ENCODE data around the gene GABRG3. TPM values are rescaled to one million over a fixed set of nuclear protein-coding genes. Genes with fewer than 3 reads are reported as not detected.

The GABRG3 gene
- total RNA-seq, 3 donors from 2014 or later (not counting 1 experiment from before 2014, with no cell fraction given), result not detected

DNA sequence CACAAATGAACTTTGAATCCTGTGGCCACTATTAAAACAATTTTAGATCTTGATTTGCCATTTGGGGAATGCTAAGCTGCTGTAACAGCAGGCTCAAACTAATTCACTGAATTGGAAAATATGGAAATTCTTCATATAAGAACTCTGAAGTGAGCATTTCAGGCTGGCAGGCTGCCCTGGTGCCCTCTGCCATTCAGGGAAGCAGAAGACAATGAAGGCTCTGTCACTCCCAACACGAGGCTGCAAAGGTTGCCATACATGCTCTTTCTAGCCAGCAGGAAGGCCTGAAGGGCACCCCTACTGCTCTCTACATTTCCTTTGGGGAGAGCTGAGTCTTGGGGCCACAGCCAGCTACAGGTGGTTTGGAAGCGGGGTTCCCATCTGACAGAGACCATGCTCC, 88.0 kb downstream of the GABRG3 start:
- Histone ChIP-seq H3K36me3 (ENCODE audit: control insufficient read depth, insufficient read depth, low read length) (no peaks in the 10 kb centered on the region), H3K4me1 (ENCODE audit: control insufficient read depth, insufficient read depth, low read length) (no peaks in the 10 kb centered on the region), H3K27me3 (ENCODE audit: control insufficient read depth, insufficient read depth, low read length) (no peaks in the 10 kb centered on the region), H3K4me3 (ENCODE audit: low read length) (no peak overlapping the region), H3K27ac (ENCODE audit: low read length) (no peak overlapping the region), H3K9me3 (ENCODE audit: control insufficient read depth, insufficient read depth, low read length) (no peaks in the 10 kb centered on the region)
- intact Hi-C loops (cut with micrococcal nuclease), result no loop called here
- Mint-ChIP-seq H3K4me1 (no peaks in the 10 kb centered on the region), H3K9me3 (peaks cover 2 to 4% of the 10 kb centered on the region in 2 donors), H3K27ac (no peak overlapping the region), H3K36me3 (no peaks in the 10 kb centered on the region), H3K27me3 (ENCODE audit: low read depth in 2 of 2) (no peaks in the 10 kb centered on the region), H3K4me3 (no peak overlapping the region)
- DNase-seq (no peak), ATAC-seq (no peak)
- 72% methylated on average over 2 of the region's 2 CpGs for WGBS (ENCODE audit: insufficient coverage)
- TF ChIP-seq, protein P1, sequence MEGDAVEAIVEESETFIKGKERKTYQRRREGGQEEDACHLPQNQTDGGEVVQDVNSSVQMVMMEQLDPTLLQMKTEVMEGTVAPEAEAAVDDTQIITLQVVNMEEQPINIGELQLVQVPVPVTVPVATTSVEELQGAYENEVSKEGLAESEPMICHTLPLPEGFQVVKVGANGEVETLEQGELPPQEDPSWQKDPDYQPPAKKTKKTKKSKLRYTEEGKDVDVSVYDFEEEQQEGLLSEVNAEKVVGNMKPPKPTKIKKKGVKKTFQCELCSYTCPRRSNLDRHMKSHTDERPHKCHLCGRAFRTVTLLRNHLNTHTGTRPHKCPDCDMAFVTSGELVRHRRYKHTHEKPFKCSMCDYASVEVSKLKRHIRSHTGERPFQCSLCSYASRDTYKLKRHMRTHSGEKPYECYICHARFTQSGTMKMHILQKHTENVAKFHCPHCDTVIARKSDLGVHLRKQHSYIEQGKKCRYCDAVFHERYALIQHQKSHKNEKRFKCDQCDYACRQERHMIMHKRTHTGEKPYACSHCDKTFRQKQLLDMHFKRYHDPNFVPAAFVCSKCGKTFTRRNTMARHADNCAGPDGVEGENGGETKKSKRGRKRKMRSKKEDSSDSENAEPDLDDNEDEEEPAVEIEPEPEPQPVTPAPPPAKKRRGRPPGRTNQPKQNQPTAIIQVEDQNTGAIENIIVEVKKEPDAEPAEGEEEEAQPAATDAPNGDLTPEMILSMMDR (IDR thresholded peaks at IDR 0.05), result no peak

DNA sequence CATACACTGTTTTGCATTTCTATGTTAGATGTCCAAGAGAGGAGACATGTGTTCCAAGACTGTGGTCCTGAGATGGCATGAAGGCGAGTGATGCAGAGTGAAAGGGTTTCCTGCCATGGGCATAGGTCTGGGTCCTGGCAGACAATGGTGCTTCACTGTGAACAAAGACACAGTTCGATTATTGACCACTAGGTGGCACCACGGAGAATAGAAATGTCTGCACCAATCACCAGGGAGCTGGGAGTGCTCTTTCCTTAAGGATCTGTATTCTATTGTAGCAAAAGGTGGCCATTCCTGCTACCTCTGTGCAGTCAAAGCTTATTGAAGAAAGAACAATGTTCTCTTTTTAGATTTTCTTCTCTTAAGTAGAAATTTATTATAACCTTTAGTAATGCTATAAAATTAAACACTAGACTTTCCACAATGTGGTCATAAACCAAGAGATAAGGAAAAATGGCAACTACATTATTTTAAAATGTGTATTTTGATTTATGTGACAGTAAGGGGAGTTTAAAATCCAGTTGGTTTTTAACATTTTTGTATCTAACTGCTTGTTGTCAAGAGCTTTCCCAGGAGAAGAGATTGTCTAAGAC, 88.7 kb downstream of the GABRG3 start:
- no peaks in the 10 kb centered on the region for H3K4me1 Mint-ChIP-seq
- H3K27ac ChIP-seq (ENCODE audit: low read length), result no peak overlapping the region
- 4% methylated on average over 3 of the region's 3 CpGs for WGBS (ENCODE audit: insufficient coverage)
- H3K36me3 Mint-ChIP-seq, result no peaks in the 10 kb centered on the region
- H3K9me3 Mint-ChIP-seq, result peaks cover 2 to 4% of the 10 kb centered on the region in 2 donors
- no peak overlapping the region for H3K4me3 ChIP-seq (ENCODE audit: low read length)
- H3K9me3 ChIP-seq (ENCODE audit: control insufficient read depth, insufficient read depth, low read length), result peaks cover 4% of the 10 kb centered on the region
- intact Hi-C loops (cut with micrococcal nuclease), result no loop called here
- DNase-seq (peak in 1 of 2 donors; percentile 6), ATAC-seq (no peak)
- H3K27me3 Mint-ChIP-seq (ENCODE audit: low read depth in 2 of 2), result no peaks in the 10 kb centered on the region
- no peak overlapping the region for H3K27ac Mint-ChIP-seq
- H3K36me3 ChIP-seq (ENCODE audit: control insufficient read depth, insufficient read depth, low read length), result no peaks in the 10 kb centered on the region
- H3K27me3 ChIP-seq (ENCODE audit: control insufficient read depth, insufficient read depth, low read length), result no peaks in the 10 kb centered on the region
- TF ChIP-seq, protein P1 (IDR thresholded peaks at IDR 0.05), result peak; percentile 34
- no peaks in the 10 kb centered on the region for H3K4me1 ChIP-seq (ENCODE audit: control insufficient read depth, insufficient read depth, low read length)
- H3K4me3 Mint-ChIP-seq, result no peak overlapping the region

DNA sequence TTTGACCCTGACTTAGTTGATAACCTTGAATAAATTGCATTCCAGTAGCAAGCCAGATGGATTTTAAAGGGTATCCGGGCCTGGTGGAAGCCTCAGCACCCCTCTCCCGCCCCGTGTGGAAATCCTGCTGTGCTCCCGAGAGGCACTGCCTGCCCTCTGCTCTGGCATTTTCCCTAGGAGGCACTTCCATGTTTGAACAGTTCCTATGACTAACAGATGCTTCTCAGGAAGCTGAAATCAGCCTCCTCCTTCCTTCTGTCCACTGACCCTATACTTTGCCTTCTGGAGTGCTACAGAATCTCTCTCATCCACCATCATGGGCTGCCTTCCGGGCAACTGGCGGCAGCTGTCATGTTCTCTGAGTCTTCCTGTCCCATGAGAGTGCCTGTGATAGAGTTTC, 90.8 kb downstream of the GABRG3 start:
- no peak for ATAC-seq
- Histone ChIP-seq H3K27ac (ENCODE audit: low read length) (no peak overlapping the region), H3K27me3 (ENCODE audit: control insufficient read depth, insufficient read depth, low read length) (no peaks in the 10 kb centered on the region), H3K9me3 (ENCODE audit: control insufficient read depth, insufficient read depth, low read length) (peaks cover 8% of the 10 kb centered on the region), H3K4me1 (ENCODE audit: control insufficient read depth, insufficient read depth, low read length) (no peaks in the 10 kb centered on the region), H3K36me3 (ENCODE audit: control insufficient read depth, insufficient read depth, low read length) (no peaks in the 10 kb centered on the region), H3K4me3 (ENCODE audit: low read length) (no peak overlapping the region)
- Mint-ChIP-seq H3K4me3 (no peak overlapping the region), H3K27ac (no peak overlapping the region), H3K4me1 (no peaks in the 10 kb centered on the region), H3K9me3 (peaks cover 2 to 6% of the 10 kb centered on the region in 2 donors), H3K36me3 (no peaks in the 10 kb centered on the region), H3K27me3 (ENCODE audit: low read depth in 2 of 2) (no peaks in the 10 kb centered on the region)
- DNase-seq, result no peak
- TF ChIP-seq, protein P1 (IDR thresholded peaks at IDR 0.05), result no peak
- intact Hi-C loops (cut with micrococcal nuclease), result no loop called here
- WGBS (ENCODE audit: insufficient coverage), result 83% methylated on average over 6 of the region's 6 CpGs

DNA sequence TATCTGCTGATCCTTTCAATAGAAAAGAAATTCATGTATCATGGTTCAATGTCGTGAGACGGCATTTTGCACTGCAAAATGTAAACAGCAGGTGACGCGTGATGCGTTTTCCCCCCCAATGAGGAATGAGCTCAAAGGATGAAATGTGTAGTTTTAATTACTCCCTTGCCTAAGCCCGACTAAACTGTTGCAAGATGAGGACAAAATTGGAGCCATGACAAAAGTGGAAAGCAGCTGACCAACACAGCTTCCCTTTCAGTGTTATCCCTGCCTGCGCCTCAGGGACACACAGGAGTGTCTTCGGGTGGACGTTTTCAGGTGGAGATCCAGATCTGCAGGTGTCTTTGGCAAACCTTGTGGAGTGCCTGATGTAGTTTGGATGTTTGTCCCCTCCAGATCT, 92.0 kb downstream of the GABRG3 start:
- H3K9me3 Mint-ChIP-seq, result peaks cover 7 to 9% of the 10 kb centered on the region in 2 donors
- Histone ChIP-seq H3K4me3 (ENCODE audit: low read length) (no peak overlapping the region), H3K27ac (ENCODE audit: low read length) (no peak overlapping the region), H3K36me3 (ENCODE audit: control insufficient read depth, insufficient read depth, low read length) (no peaks in the 10 kb centered on the region), H3K27me3 (ENCODE audit: control insufficient read depth, insufficient read depth, low read length) (no peaks in the 10 kb centered on the region), H3K9me3 (ENCODE audit: control insufficient read depth, insufficient read depth, low read length) (peaks cover 19% of the 10 kb centered on the region), H3K4me1 (ENCODE audit: control insufficient read depth, insufficient read depth, low read length) (no peaks in the 10 kb centered on the region)
- H3K36me3 Mint-ChIP-seq, result no peaks in the 10 kb centered on the region
- intact Hi-C loops (cut with micrococcal nuclease), result no loop called here
- TF ChIP-seq, protein P1 (IDR thresholded peaks at IDR 0.05), result no peak
- DNase-seq, result no peak
- H3K27ac Mint-ChIP-seq, result no peak overlapping the region
- WGBS (ENCODE audit: insufficient coverage), result 91% methylated on average over 9 of the region's 9 CpGs
- no peak for ATAC-seq
- no peaks in the 10 kb centered on the region for H3K27me3 Mint-ChIP-seq (ENCODE audit: low read depth in 2 of 2)
- no peak overlapping the region for H3K4me3 Mint-ChIP-seq
- H3K4me1 Mint-ChIP-seq, result no peaks in the 10 kb centered on the region
